GM12874 (cell line): ENCODE measurements around the gene DHX40.

Experiments
- CTCF ChIP-seq: IDR thresholded peaks from 2 replicates; pipeline ENCODE4 v1.5.1; 2011; ENCODE audit warnings: low read depth, mild to moderate bottlenecking, control low read depth, low read length, moderate library complexity; ENCODE audit not compliant: insufficient read depth

Gene DHX40

GRCh38 chr17:59527325-59527917 lies 38.0 kb upstream of the DHX40 start:
- TF ChIP-seq CTCF: no peak

GRCh38 chr17:59527931-59528330 lies 37.5 kb upstream of the DHX40 start:
- no peak for TF ChIP-seq CTCF

GRCh38 chr17:59530531-59530930 lies 34.9 kb upstream of the DHX40 start:
- no peak for TF ChIP-seq CTCF

GRCh38 chr17:59533694-59534093 lies 31.7 kb upstream of the DHX40 start:
- TF ChIP-seq CTCF: no peak

- no peak for TF ChIP-seq CTCF
Measured at GRCh38 chr17:59534583-59534982, 30.8 kb upstream of the DHX40 start.

- no peak for TF ChIP-seq CTCF
Measured at GRCh38 chr17:59538195-59538909, 27.1 kb upstream of the DHX40 start.

GRCh38 chr17:59542960-59543635 lies 22.3 kb upstream of the DHX40 start:
- TF ChIP-seq CTCF: no peak
